ENCODE data around the gene MIEF1. TPM values are rescaled to one million over a fixed set of nuclear protein-coding genes. Genes with fewer than 3 reads are reported as not detected.

MIEF1 gene
- total RNA-seq, 4 donors from 2014 or later = 11.4 to 25.4 (median 12.9) TPM

- TF ChIP-seq CTCF (IDR thresholded peaks at IDR 0.05 in 4 of 5, conservative IDR thresholded peaks at IDR 0.05 in 1 of 5) = no peak
- TF ChIP-seq POLR2A (IDR thresholded peaks at IDR 0.05) = no peak
- no peak for DNase-seq
- in situ Hi-C loops (cut with MboI; ENCODE audit: low sequenced_read_pairs in 4 of 4) = loop anchor here in 2 of 4 donors (10.0 to 25.0 kb wide), 3 partner anchors 111 to 353 kb away; partner anchors contain the start of genes CBX7 (in 2 of the 2) and RPL3 (in 1 of the 2)
- Histone ChIP-seq H3K4me3 (no peak overlapping the region), H3K4me1 (peaks cover 13 to 15% of the 10 kb centered on the region in 2 donors), H3K27ac (no peak overlapping the region), H3K9me3 (no peaks in the 10 kb centered on the region), H3K36me3 (peaks cover 0 to 56% of the 10 kb centered on the region in 2 donors), H3K27me3 (no peaks in the 10 kb centered on the region)
- ATAC-seq = no peak
- intact Hi-C loops (cut with DNase I; ENCODE audit: low total_unique reads) = loop anchor here (5.0 kb wide), 2 partner anchors 118 to 1867 kb away; partner anchors contain the start of genes TAB1 and TEF
These were observed 13.4 kb downstream of the MIEF1 start for GRCh38 chr22:39515266-39516050.

GRCh38 chr22:39517470-39517869 lies 15.4 kb downstream of the MIEF1 start:
- no peak for ATAC-seq
- H3K4me3 ChIP-seq = no peak overlapping the region
- H3K4me1 ChIP-seq = peaks cover 25% of the 10 kb centered on the region in 2 donors
- in situ Hi-C loops (cut with MboI; ENCODE audit: low sequenced_read_pairs in 4 of 4) (loop anchor here in 2 of 4 donors (10.0 to 25.0 kb wide), 3 partner anchors 113 to 355 kb away; partner anchors contain the start of genes CBX7 (in 2 of the 2) and RPL3 (in 1 of the 2)), intact Hi-C loops (cut with DNase I; ENCODE audit: low total_unique reads) (loop anchor here (5.0 kb wide), 2 partner anchors 120 to 1865 kb away; partner anchors contain the start of genes TAB1 and TEF)
- no peaks in the 10 kb centered on the region for H3K9me3 ChIP-seq
- no peaks in the 10 kb centered on the region for H3K27me3 ChIP-seq
- DNase-seq = no peak
- no peak for TF ChIP-seq POLR2A (IDR thresholded peaks at IDR 0.05)
- no peak for TF ChIP-seq CTCF (IDR thresholded peaks at IDR 0.05 in 4 of 5, conservative IDR thresholded peaks at IDR 0.05 in 1 of 5)
- H3K36me3 ChIP-seq = peaks cover 0 to 51% of the 10 kb centered on the region in 2 donors
- peak overlapping the region in 1 of 4 donors; percentile 100 for H3K27ac ChIP-seq

GRCh38 chr22:39518144-39518786 lies 16.2 kb downstream of the MIEF1 start:
- no peak for ATAC-seq
- TF ChIP-seq CTCF (IDR thresholded peaks at IDR 0.05 in 4 of 5, conservative IDR thresholded peaks at IDR 0.05 in 1 of 5) (no peak), POLR2A (IDR thresholded peaks at IDR 0.05) (no peak)
- no peak for DNase-seq
- peak overlapping the region; percentile 95 to 100 (median 100) for H3K27ac ChIP-seq
- no peaks in the 10 kb centered on the region for H3K9me3 ChIP-seq
- intact Hi-C loops (cut with DNase I; ENCODE audit: low total_unique reads) (loop anchor here (5.0 kb wide), 2 partner anchors 121 to 1864 kb away; partner anchors contain the start of genes TAB1 and TEF), in situ Hi-C loops (cut with MboI; ENCODE audit: low sequenced_read_pairs in 4 of 4) (loop anchor here in 2 of 4 donors (10.0 to 25.0 kb wide), 3 partner anchors 113 to 356 kb away; partner anchors contain the start of genes CBX7 (in 2 of the 2) and RPL3 (in 1 of the 2))
- H3K4me3 ChIP-seq = no peak overlapping the region
- peaks cover 0 to 51% of the 10 kb centered on the region in 2 donors for H3K36me3 ChIP-seq
- H3K4me1 ChIP-seq = peaks cover 33% of the 10 kb centered on the region in 2 donors
- no peaks in the 10 kb centered on the region for H3K27me3 ChIP-seq

GRCh38 chr22:39518996-39519680 lies 17.0 kb downstream of the MIEF1 start:
- peak overlapping the region; percentile 88 to 100 (median 99) for H3K4me3 ChIP-seq
- no peak for DNase-seq
- no peak for ATAC-seq
- H3K36me3 ChIP-seq = peaks cover 0 to 47% of the 10 kb centered on the region in 2 donors
- H3K27me3 ChIP-seq = no peaks in the 10 kb centered on the region
- intact Hi-C loops (cut with DNase I; ENCODE audit: low total_unique reads) = loop anchor here (5.0 kb wide), 2 partner anchors 122 to 1863 kb away; partner anchors contain the start of genes TAB1 and TEF
- H3K9me3 ChIP-seq = no peaks in the 10 kb centered on the region
- peak overlapping the region; percentile 95 to 100 (median 100) for H3K27ac ChIP-seq
- peaks cover 40 to 41% of the 10 kb centered on the region in 2 donors for H3K4me1 ChIP-seq
- in situ Hi-C loops (cut with MboI; ENCODE audit: low sequenced_read_pairs in 4 of 4) = loop anchor here in 2 of 4 donors (10.0 to 25.0 kb wide), 3 partner anchors 114 to 357 kb away; partner anchors contain the start of genes CBX7 (in 2 of the 2) and RPL3 (in 1 of the 2)
- TF ChIP-seq CTCF (IDR thresholded peaks at IDR 0.05 in 4 of 5, conservative IDR thresholded peaks at IDR 0.05 in 1 of 5) (no peak), POLR2A (IDR thresholded peaks at IDR 0.05) (no peak)

Measured in gastrocnemius medialis (tissue), 4 donors.